ENCODE measurements around the gene SLC39A9.

GRCh38 chr14:69368381-69368780 is 30.1 kb upstream of the SLC39A9 start:
- TF ChIP-seq CTCF (conservative IDR thresholded peaks at IDR 0.05; ENCODE audit: low read length), result no peak
- no peak for TF ChIP-seq EZH2phosphoT487 (IDR thresholded peaks at IDR 0.05; ENCODE audit: borderline replicate concordance, low read depth, low read length)

Data from OCI-LY7 (cell line).